OCI-M1 (cell line): Measurements from ENCODE around the gene ADD2.
A peak's percentile ranks its signal among the peaks of the same experiment; 100 is the strongest.
"Not testable (repeated sequence)": the region's sequence is repeated elsewhere in the genome, so short reads cannot be mapped to it uniquely, and the experiment has no call there.

Source experiments
- DNase-seq: peaks from one replicate; lab custom pipeline; 2025; lab: John Stamatoyannopoulos, UW

Gene ADD2

GRCh38 chr2:70767699-70768589 lies at the start of gene ADD2:
ADD2 (minus strand) TSS chr2:70768200; CDS start chr2:70706408, 61,792 bp downstream.
- DNase-seq, result no peak

- DNase-seq, result no peak
Measured at GRCh38 chr2:70817284-70817954, 49.4 kb upstream of the ADD2 start.

DNA sequence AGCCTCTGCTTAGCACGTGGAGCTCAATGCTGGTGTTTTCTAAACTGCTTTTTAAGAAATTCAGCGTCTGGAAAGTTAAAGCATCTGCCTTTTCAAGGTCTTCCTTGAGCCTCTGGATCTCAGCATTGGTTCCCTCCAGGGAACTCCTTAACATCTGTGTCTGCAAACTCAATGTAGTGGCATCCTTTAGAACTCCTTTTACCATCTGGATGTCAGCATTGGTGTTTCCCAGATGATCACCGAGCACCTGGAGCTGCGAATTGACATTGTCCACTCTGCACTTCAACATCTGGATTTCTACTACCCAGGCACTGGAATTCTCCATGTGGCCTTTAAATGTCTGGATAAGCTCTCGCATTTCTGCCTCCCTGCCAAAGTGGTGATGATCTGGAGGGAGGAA lies 48.7 kb upstream of the ADD2 start:
- DNase-seq, result no peak

GRCh38 chr2:70808983-70809958 lies 41.3 kb upstream of the ADD2 start:
- no peak for DNase-seq

DNA sequence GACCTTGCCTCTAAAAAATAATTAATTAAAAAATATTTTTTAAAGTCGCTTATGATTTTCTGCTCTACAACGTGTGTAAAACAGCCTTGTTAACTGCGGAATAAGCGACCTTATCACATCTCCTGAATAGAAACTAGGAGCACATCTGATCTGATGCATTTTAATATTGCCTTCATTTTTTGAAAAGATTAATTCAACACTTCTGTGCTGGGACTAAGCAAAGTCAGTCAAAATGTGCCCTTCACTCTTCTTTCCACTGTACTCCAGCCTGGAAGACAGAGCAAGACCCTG lies 39.8 kb upstream of the ADD2 start:
- DNase-seq, result no peak

DNA sequence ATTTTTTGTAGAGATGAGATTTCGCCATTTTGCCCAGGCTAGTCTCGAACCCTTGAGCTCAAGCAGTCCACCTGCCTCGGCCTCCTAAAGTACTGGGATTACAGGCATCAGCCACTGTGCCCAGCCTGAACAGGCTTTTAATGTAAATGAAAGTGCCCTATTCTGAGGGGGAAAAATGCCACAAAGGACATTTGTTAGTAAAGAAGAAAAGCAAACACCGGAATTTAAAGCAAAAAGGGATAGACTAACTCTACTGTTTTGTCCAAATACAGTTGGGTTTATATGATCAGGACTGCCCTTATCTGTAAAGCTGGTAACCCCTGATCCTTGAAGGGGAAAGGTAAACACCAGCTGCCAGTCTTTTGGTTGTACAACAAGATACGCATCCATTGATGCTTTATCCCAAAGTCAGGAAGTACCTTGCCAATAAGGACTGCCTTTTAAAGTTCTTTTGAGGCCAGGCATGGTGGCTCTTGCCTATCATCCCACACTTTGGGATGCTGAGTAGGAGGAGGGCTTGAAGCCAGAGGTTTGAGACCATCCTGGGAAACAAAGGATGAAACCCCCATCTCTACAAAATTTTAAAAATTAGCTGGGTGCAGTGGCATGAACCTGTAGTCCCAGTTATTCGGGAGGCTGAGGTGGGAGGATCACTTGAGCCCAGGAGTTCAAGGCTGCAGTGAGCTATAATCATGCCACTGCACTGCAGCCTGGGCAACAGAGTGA lies 39.3 kb upstream of the ADD2 start:
- no peak for DNase-seq

GRCh38 chr2:70806620-70807019 lies 38.6 kb upstream of the ADD2 start:
- DNase-seq, result no peak

GRCh38 chr2:70806013-70806412 lies 38.0 kb upstream of the ADD2 start:
- DNase-seq, result no peak

DNA sequence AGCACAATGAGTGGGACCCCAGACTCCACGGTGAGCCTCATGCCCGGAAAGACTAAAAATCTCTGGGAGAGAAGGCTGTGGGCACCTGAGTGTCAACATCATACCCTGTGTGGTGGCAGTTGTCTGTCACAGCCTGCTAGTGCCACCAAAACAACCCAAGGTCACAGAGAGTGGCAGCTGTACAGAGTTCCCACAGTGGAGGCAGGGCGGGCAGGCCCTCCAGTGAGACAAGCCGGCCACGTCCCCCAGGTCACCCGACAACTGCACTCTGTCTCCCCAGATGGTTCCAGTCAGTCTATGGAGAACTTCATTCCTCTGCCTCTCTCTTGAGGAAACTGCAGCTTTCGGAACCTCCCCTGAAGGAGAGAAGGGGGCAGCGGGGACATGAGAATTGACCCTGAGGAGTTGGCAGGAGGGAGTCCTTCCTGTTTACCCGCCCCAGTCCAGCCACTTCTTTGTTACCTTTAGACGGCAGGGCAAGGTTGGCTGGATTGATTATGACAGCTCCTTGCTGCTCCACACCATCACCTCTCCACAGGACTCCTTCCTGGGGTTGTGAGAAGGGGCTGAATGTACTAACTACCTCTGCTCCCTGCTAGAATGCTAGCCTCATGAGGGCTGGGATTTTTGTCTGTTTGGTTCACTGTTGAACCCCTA lies 33.7 kb upstream of the ADD2 start:
- no peak for DNase-seq

DNA sequence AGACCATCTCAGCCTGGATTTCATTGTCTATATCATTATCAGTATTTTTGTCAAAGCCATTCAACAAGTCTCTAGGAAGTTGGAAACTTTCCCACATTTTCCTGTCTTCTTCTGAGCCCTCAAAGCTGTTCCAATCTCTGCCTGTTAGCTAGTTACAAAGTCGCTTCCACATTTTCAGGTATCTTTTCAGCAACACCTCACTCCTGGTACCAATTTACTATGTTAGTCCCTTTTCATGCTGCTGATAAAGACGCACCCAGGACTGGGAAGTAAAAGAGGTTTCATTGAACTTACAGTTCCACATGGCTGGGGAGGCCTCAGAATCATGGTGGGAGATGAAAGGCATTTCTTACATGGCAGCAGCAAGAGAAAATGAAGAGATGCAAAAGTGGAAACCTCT lies 31.7 kb upstream of the ADD2 start:
- no peak for DNase-seq

DNA sequence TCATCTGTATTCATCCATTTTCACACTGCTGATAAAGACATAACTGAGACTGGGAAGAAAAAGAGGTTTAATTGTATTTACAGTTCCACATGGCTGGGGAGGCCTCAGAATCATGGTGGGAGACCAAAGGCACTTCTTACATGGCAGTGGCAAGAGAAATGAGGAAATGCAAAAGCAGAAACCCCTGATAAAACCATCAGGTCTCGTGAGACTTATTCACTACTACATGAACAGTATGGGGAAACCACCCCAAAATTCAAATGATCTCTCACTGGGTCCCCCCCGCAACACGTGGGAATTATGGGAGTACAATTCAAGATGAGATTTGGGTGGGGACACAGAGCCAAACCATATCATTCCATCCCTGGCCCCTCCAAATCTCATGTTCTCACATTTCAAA lies 30.0 kb upstream of the ADD2 start:
- not testable (repeated sequence) for DNase-seq

- no peak for DNase-seq
Measured at GRCh38 chr2:70797506-70797905, 29.5 kb upstream of the ADD2 start.

DNA sequence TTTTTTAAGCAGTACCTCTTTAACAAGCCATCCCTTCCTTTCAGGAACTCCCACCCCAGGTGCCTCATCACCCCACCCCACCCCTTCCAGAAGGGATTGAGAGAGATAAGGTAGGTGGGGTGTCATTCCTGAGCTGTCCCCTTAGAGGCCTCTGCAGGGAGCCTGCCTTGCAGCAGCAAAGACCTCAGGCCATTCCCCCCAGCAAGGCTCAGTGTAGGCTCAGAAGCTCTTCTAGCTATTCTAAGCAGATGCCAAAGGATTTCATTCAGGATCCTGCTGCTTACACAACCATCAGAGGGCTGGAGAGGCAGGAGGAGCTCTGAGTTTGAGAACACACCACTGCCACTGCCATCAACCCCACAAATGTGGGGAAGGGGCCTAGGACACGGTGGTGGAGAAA lies 28.3 kb upstream of the ADD2 start:
- DNase-seq, result no peak

GRCh38 chr2:70795164-70795995 lies 27.4 kb upstream of the ADD2 start:
- no peak for DNase-seq

- no peak for DNase-seq
Measured at GRCh38 chr2:70793450-70793849, 25.4 kb upstream of the ADD2 start.

- no peak for DNase-seq
Measured at GRCh38 chr2:70790136-70790828, 22.3 kb upstream of the ADD2 start, which contains the start of gene FIGLA. FIGLA (minus strand) TSS chr2:70790643; CDS start chr2:70790638, 5 bp downstream.

DNA sequence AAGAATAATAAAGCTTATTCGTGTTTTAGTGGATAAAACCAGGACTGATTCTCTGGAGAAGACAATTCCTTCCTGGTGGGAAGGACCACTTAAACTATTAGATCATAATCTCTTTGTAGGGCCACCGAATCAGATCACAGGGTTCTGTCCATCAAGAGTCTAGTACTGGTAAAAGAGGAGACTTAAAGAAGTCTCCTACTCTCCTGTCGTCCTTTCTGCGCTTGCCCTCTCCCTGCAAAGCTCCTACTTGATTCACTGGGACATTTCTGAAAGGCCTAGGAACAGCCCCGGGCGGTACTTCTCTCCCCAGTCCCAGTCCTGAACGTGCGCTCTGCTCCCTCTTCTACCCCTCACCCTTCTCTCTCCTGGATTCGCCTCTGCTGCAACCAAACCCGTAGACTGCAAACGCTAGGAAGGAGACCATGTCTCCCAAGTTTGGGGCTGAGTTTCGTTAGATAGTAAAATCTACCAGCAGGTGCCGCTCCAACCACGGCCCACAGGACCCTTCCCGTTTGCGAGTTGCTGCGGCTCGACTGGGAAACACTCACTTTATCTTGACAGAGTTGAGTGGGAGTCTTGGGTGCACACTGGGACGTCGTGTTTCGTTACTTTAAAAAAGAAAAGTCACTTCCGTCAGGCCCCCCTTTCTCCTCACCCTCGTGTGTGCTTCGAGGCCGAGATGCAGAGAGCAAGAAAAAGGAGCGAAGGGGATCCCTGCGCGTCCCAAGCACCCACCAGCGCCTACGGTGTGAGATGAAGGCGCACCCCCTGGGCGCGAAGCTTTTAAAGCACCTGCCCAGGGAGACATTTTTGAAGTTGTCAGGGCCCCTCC lies 21.5 kb upstream of the ADD2 start:
- DNase-seq, result peak; percentile 70

- peak; percentile 77 for DNase-seq
Measured at GRCh38 chr2:70785137-70785911, 17.3 kb upstream of the ADD2 start.
